ENCODE measurements around the gene SGCE.

DNA sequence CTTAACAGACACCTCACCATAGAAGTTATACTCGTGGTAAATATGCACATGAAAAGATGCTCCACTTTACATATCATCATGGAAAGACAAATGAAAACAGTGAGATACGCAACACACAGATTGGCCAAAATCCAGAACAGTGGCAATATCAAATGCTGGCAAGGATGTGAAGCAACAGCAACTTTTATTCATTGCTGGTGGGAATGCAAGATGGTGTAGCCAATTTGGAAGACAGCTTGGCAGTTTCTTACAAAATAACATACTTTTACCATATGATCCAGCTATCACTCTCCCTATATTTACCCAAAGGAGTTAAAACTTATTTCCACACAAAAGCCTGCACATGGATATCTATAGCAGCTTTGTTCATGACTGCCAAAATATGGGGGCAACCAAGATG lies 46.4 kb downstream of the SGCE start:
- TF ChIP-seq CTCF (IDR thresholded peaks at IDR 0.05) (no peak), EZH2 (IDR thresholded peaks at IDR 0.05) (no peak), EZH2phosphoT487 (IDR thresholded peaks at IDR 0.05) (no peak)

Data from neural progenitor cell (in vitro differentiated cells).